DND-41 (cell line): ENCODE results near the gene PAPPA2.

Source experiments
- ATAC-seq: fragments of 200-7000 bp; cut with Tn5 transposase; 3 replicates; pipeline ENCODE4 v1.9.1; 2021; ENCODE audit warnings: low read depth; ENCODE audit not compliant: insufficient read depth
- DNase-seq: peaks from one replicate; pipeline ENCODE4 v3.0.0-alpha.2; 2020
- H2AFZ ChIP-seq: 2 replicates; pipeline ENCODE4 v1.6.0; 2012; ENCODE audit warnings: low read depth, low read length
- H3K27ac ChIP-seq: 2 replicates; pipeline ENCODE4 v1.5.1; 2012; ENCODE audit warnings: low read length, inconsistent platforms
- H3K27me3 ChIP-seq: fragments of 200-600 bp; sonication (generic); 2 replicates; pipeline ENCODE4 v1.6.0; 2012; ENCODE audit warnings: low read length, mild to moderate bottlenecking, inconsistent platforms; ENCODE audit not compliant: insufficient read depth, poor library complexity
- H3K36me3 ChIP-seq: 2 replicates; pipeline ENCODE4 v1.5.1; 2012; ENCODE audit warnings: low read length, inconsistent platforms; ENCODE audit not compliant: insufficient read depth
- H3K4me1 ChIP-seq: 2 replicates; pipeline ENCODE4 v1.5.1; 2012; ENCODE audit warnings: mild to moderate bottlenecking, low read length; ENCODE audit not compliant: insufficient read depth
- H3K4me2 ChIP-seq: 2 replicates; pipeline ENCODE4 v1.6.0; 2012; ENCODE audit warnings: mild to moderate bottlenecking, moderate library complexity, low read length, inconsistent platforms; ENCODE audit not compliant: insufficient read depth
- H3K4me3 ChIP-seq, 2 experiments: fragments of 200-600 bp in 1 of 2; shearing (Covaris generic) in 1 of 2; 2 replicates each; pipeline ENCODE4 v1.5.1; 2012 to 2016; ENCODE audit warnings: inconsistent platforms in 2 of 2, low read length in 2 of 2, mild to moderate bottlenecking in 2 of 2, low read depth in 1 of 2, moderate library complexity in 1 of 2
- H3K79me2 ChIP-seq: 2 replicates; pipeline ENCODE4 v1.6.0; 2012; ENCODE audit warnings: low read length, inconsistent platforms; ENCODE audit not compliant: insufficient read depth
- H3K9ac ChIP-seq: 2 replicates; pipeline ENCODE4 v1.6.0; 2012; ENCODE audit warnings: low read depth, mild to moderate bottlenecking, inconsistent platforms, low read length, moderate library complexity
- H3K9me3 ChIP-seq: 2 replicates; pipeline ENCODE4 v1.5.1; 2012; ENCODE audit warnings: low read length, moderate library complexity, mild to moderate bottlenecking, inconsistent platforms; ENCODE audit not compliant: insufficient read depth, severe bottlenecking
- H4K20me1 ChIP-seq: 2 replicates; pipeline ENCODE4 v1.6.0; 2012; ENCODE audit warnings: low read length; ENCODE audit not compliant: insufficient read depth
- EZH2 ChIP-seq: IDR thresholded peaks from 3 replicates; pipeline ENCODE4 v1.6.1; 2012; ENCODE audit warnings: borderline replicate concordance, low read depth, mild to moderate bottlenecking, moderate library complexity, low read length, inconsistent platforms; ENCODE audit not compliant: severe bottlenecking
- TF ChIP-seq, protein P1 (sequence below): IDR thresholded peaks from 2 replicates; pipeline ENCODE4 v1.5.1; 2012; ENCODE audit warnings: borderline replicate concordance, low read length, moderate library complexity, mild to moderate bottlenecking; ENCODE audit not compliant: poor library complexity, severe bottlenecking; ENCODE audit errors: extremely low read depth

PAPPA2 gene

DNA sequence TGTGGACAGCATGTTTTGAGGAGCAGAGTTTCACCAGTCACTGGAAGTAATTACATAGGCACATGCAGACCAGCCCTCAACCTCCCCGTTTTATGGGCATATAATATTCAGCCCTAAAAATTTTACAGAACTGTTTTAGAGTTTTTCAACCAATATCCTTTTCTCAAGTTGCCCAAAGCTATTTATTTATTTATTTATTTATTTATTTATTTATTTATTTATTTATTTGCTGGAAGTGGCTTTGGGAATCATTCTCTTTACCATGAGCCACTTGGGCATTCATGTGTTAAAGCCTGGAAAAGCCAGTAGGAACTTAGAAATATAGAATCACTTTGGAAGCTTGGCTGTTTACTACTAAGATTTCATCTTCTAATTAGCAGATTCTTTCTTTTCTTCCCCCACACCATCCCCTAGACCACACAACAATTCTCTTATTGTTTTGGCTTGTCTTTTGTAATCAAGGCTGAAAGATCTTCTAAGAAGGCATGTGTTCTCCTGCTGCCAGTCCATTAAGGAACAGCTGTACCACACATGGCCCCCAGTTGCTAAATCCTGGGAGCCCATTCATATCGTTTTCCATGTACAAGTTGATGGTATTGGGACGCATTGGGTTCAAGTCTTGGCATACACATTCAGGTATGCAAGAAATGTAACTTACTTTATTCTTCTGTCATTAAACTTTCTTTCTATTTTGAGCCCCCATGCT lies 220.0 kb downstream of the PAPPA2 start:
- Histone ChIP-seq H3K27me3 (no peaks in the 10 kb centered on the region), H3K9ac (no peak overlapping the region), H3K4me1 (no peaks in the 10 kb centered on the region), H3K36me3 (no peaks in the 10 kb centered on the region), H3K4me2 (no peak overlapping the region), H3K27ac (no peak overlapping the region), H4K20me1 (no peaks in the 10 kb centered on the region), H3K79me2 (no peaks in the 10 kb centered on the region), H3K4me3 (no peak overlapping the region), H2AFZ (no peak overlapping the region), H3K9me3 (no peaks in the 10 kb centered on the region)
- no peak for ATAC-seq
- DNase-seq, result no peak
- TF ChIP-seq EZH2, result no peak
- TF ChIP-seq, protein P1, sequence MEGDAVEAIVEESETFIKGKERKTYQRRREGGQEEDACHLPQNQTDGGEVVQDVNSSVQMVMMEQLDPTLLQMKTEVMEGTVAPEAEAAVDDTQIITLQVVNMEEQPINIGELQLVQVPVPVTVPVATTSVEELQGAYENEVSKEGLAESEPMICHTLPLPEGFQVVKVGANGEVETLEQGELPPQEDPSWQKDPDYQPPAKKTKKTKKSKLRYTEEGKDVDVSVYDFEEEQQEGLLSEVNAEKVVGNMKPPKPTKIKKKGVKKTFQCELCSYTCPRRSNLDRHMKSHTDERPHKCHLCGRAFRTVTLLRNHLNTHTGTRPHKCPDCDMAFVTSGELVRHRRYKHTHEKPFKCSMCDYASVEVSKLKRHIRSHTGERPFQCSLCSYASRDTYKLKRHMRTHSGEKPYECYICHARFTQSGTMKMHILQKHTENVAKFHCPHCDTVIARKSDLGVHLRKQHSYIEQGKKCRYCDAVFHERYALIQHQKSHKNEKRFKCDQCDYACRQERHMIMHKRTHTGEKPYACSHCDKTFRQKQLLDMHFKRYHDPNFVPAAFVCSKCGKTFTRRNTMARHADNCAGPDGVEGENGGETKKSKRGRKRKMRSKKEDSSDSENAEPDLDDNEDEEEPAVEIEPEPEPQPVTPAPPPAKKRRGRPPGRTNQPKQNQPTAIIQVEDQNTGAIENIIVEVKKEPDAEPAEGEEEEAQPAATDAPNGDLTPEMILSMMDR, result no peak

DNA sequence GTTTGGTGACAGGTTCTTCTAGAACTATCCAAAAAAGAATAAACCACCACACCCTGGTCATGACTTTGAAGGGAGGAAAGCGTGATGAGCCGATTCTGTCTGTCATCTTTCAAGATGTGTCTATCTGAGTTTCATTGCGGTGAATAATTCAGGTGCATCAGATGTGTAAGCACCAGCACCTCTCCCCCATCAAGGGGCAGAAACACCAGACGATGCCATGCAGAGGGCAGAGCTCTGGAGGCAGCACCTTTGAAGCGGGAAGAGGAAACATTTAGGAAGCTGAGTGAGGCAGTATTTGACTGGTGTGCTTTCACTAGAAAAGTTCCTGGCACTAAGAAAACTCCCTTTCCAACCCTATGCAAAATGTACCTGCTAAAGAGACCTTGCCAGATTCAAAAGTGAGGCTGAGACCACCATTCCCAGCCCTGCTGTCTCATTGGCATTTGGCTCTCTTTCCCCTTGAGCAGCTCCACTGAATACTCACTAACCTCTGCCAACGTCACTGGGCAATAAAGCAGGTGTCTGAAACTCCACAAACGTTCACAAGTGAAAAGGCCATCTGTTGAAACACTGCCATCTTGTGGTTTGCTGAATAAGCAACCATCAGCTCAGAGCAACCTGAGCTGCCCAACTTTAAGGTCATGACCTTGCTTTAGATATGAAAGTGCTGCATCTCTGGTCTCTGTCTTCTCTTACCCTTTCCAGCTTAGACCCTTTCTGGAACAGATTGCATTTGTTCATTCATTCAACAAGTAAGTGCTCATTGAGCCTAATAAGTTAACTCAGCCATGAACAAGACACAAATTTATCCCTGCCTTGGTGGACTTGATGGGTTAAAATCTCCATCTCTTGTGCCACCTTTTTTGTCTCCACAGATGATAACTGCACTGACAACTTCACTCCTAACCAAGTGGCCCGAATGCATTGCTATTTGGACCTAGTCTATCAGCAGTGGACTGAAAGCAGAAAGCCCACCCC lies 228.6 kb downstream of the PAPPA2 start:
- ATAC-seq, result peak; percentile 92
- DNase-seq, result peak; percentile 61

DNA sequence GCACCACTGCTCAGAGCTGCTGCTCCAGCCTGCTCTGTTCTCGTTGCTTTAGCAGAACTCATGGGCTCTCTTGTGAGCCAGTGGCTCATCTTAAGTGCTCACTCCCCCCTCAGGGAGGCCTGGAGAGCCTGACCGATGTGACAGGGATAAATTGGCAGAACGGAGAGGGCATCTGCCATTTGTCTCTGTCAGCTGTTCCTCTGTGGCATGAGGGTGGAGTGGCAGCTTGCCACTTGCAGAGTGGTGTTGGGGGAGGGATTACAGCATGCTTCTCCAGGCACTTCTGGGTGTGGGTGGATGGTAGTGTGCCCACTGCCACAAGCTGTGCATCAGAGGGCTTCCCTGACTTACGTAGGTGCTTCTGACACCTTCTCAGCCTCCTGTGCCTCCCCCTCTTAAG lies 229.5 kb downstream of the PAPPA2 start:
- Histone ChIP-seq H3K27me3 (no peaks in the 10 kb centered on the region), H3K9ac (no peak overlapping the region), H3K9me3 (no peaks in the 10 kb centered on the region), H3K4me2 (no peak overlapping the region), H3K36me3 (no peaks in the 10 kb centered on the region), H3K27ac (no peak overlapping the region), H3K4me1 (peaks cover 4% of the 10 kb centered on the region; the same call in 1 of the 2 replicates), H3K79me2 (no peaks in the 10 kb centered on the region), H2AFZ (no peak overlapping the region), H4K20me1 (no peaks in the 10 kb centered on the region), H3K4me3 (no peak overlapping the region)
- no peak for ATAC-seq
- no peak for DNase-seq
- TF ChIP-seq, protein P1, result no peak
- TF ChIP-seq EZH2, result no peak

More for the DNA sequence above, 228.6 kb downstream of the PAPPA2 start:
- Histone ChIP-seq H3K9ac (no peak overlapping the region), H3K4me3 (no peak overlapping the region), H3K4me2 (no peak overlapping the region), H3K9me3 (no peaks in the 10 kb centered on the region), H2AFZ (peak overlapping the region; percentile 37), H3K4me1 (peaks cover 4% of the 10 kb centered on the region; the same call in 1 of the 2 replicates), H3K79me2 (no peaks in the 10 kb centered on the region), H3K36me3 (no peaks in the 10 kb centered on the region), H4K20me1 (no peaks in the 10 kb centered on the region), H3K27me3 (no peaks in the 10 kb centered on the region), H3K27ac (no peak overlapping the region)
- no peak for TF ChIP-seq EZH2
- TF ChIP-seq, protein P1, result peak; percentile 91
